Ovary (tissue), 9 donors: ENCODE results near the gene KIF2A. TPM values are rescaled to one million over a fixed set of nuclear protein-coding genes. Genes with fewer than 3 reads are reported as not detected.

Experiments
- DNase-seq, 5 donors: peaks; one replicate each; pipeline ENCODE4 v3.0.0-alpha.2; 2019 to 2020
- H3K27ac ChIP-seq, 2 donors: fragments of 200-600 bp; one replicate each; pipeline versions ENCODE4 v1.5.1 to v1.8.0; 2019 to 2022
- H3K27me3 ChIP-seq: fragments of 200-600 bp; one replicate; pipeline ENCODE4 v1.8.0; 2022
- H3K36me3 ChIP-seq: fragments of 200-600 bp; sonication (generic); one replicate; pipeline ENCODE4 v1.5.1; 2019
- H3K4me1 ChIP-seq: one replicate; pipeline ENCODE4 v1.8.1; 2013; ENCODE audit warnings: mild to moderate bottlenecking, moderate library complexity; ENCODE audit not compliant: insufficient read depth
- H3K4me3 ChIP-seq: fragments of 200-600 bp; sonication (generic); one replicate; pipeline ENCODE4 v1.5.1; 2017
- H3K9me3 ChIP-seq, 2 donors: fragments of 200-600 bp in 1 of 2; sonication (generic) in 1 of 2; one replicate each; pipeline versions ENCODE4 v1.5.1 to v1.8.1; 2013 to 2019; ENCODE audit warnings: mild to moderate bottlenecking in 1 of 2, moderate library complexity in 1 of 2
- CTCF ChIP-seq, 3 donors: fragments of 450-650 bp in 2 of 3; fragments of 200-600 bp in 1 of 3; IDR thresholded peaks; one replicate each; pipeline versions ENCODE4 v1.5.1 to v1.8.0; 2016 to 2022; ENCODE audit warnings: antibody characterized with exemption in 3 of 3, mild to moderate bottlenecking in 1 of 3
- EP300 ChIP-seq: sonication (generic); formaldehyde crosslinking; IDR thresholded peaks from one replicate; pipeline ENCODE4 v1.6.1; 2017; ENCODE audit warnings: antibody characterized with exemption
- POLR2A ChIP-seq: fragments of 450-650 bp; IDR thresholded peaks from one replicate; pipeline ENCODE4 v1.6.1; 2017; ENCODE audit warnings: antibody characterized with exemption, mild to moderate bottlenecking, moderate library complexity
- WGBS, 3 donors: extraction: QIAGEN DNeasy Blood & Tissue Kit in 1 of 3; methylation state at CpG; one replicate each; pipeline versions ENCODE4 v1.1.5 to v1.1.7; 2013 to 2017; 5-methylcytosine and 5-hydroxymethylcytosine counted together
- intact Hi-C, 4 donors: fragments of 100-400 bp; cut with DNase I; formaldehyde crosslinking; loops; one replicate each; pipeline versions ENCODE4 v1.11.0 to v1.15.1; 2022 to 2023
- polyA plus RNA-seq, 2 donors: library from polyadenylated mRNA; stranded (reverse); fragments of 200-250 nt in 1 of 2; fragments of 350-450 nt in 1 of 2; fragmentation: Illumina TruSeq in 1 of 2; extraction: RNeasy Lipid Tissue Mini Kit (QIAGEN cat#74804) in 1 of 2; gene quantifications; one replicate each; pipeline ENCODE4 v1.2.3, GENCODE V29; 2013 to 2014
- total RNA-seq, 7 donors: library from RNA; depleted of rRNA in 2 of 7; stranded (reverse); fragments of >200 nt in 2 of 7; fragmentation: NEBNext Ultra II Directional in 3 of 7; extraction: Animal tissue kit (Norgen Biotek cat#: 25700) in 3 of 7; gene quantifications; one replicate each; pipeline versions ENCODE4 v1.1.0 to v1.2.4, GENCODE V29; 2016 to 2023
- donor health status: DM: no; HTN: no; CAD: no; lungs with moderate emphysema.
- donor health status: DM: no; HTN: no; CAD: no.
- donor health status: Bipolar disorder and iron deficiency.
- donor health status: DM: yes; HTN: yes; CAD: no.
- donor health status: DM: no; HTN: no; CAD: no.
- donor health status: DM: yes; HTN: yes; CAD: no.

Gene KIF2A
- total and polyA plus RNA-seq, 9 donors, result 8.0 to 39.1 (median 30.1) TPM

GRCh38 chr5:62348723-62349481 lies 42.9 kb downstream of the KIF2A start:
- intact Hi-C loops, result loop anchor here in 1 of 4 donors (2.0 kb wide), 1 partner anchor 34 kb away; no protein-coding TSS in a partner anchor
- Histone ChIP-seq H3K27me3 (no peaks in the 10 kb centered on the region), H3K4me3 (no peak overlapping the region), H3K4me1 (no peaks in the 10 kb centered on the region), H3K9me3 (no peaks in the 10 kb centered on the region), H3K36me3 (no peaks in the 10 kb centered on the region), H3K27ac (no peak overlapping the region)
- no peak for DNase-seq
- no peak for TF ChIP-seq EP300
- no peak for TF ChIP-seq POLR2A
- TF ChIP-seq CTCF (IDR thresholded peaks at IDR 0.05), result no peak
- WGBS, 3 donors, result 75 to 95% (median 83%) methylated on average over 1 of the region's 1 CpG

- TF ChIP-seq EP300, result no peak
- peak in 2 of 3 donors; percentile 40 to 50 for TF ChIP-seq CTCF (IDR thresholded peaks at IDR 0.05)
- Histone ChIP-seq H3K9me3 (no peaks in the 10 kb centered on the region), H3K4me3 (no peak overlapping the region), H3K4me1 (no peaks in the 10 kb centered on the region), H3K27ac (no peak overlapping the region), H3K27me3 (no peaks in the 10 kb centered on the region), H3K36me3 (no peaks in the 10 kb centered on the region)
- DNase-seq, result no peak
- intact Hi-C loops, result loop anchor here in 1 of 4 donors (10.0 kb wide), 1 partner anchor 139 kb away; no protein-coding TSS in a partner anchor
Observed at GRCh38 chr5:62354028-62354874, 48.2 kb downstream of the KIF2A start.

- Histone ChIP-seq H3K4me1 (no peaks in the 10 kb centered on the region), H3K36me3 (peaks cover 3% of the 10 kb centered on the region), H3K4me3 (no peak overlapping the region), H3K9me3 (no peaks in the 10 kb centered on the region), H3K27me3 (no peaks in the 10 kb centered on the region), H3K27ac (no peak overlapping the region)
- no peak for TF ChIP-seq POLR2A
- intact Hi-C loops, result no loop called here
- no peak for DNase-seq
- 97 to 99% (median 98%) methylated on average over 3 of the region's 3 CpGs for WGBS, 3 donors
Observed at GRCh38 chr5:62362701-62363100, 56.7 kb downstream of the KIF2A start.

- no peak for TF ChIP-seq POLR2A
- no peak for TF ChIP-seq CTCF (IDR thresholded peaks at IDR 0.05)
- TF ChIP-seq EP300, result no peak
- no peak for DNase-seq
- intact Hi-C loops, result no loop called here
- 97 to 99% (median 97%) methylated on average over 2 of the region's 2 CpGs for WGBS, 3 donors
- Histone ChIP-seq H3K4me3 (no peak overlapping the region), H3K36me3 (peaks cover 3% of the 10 kb centered on the region), H3K27me3 (no peaks in the 10 kb centered on the region), H3K9me3 (no peaks in the 10 kb centered on the region), H3K27ac (no peak overlapping the region), H3K4me1 (no peaks in the 10 kb centered on the region)
Observed at GRCh38 chr5:62369039-62369438, 63.0 kb downstream of the KIF2A start.

GRCh38 chr5:62371409-62371808 lies 65.4 kb downstream of the KIF2A start:
- Histone ChIP-seq H3K4me3 (no peak overlapping the region), H3K27me3 (no peaks in the 10 kb centered on the region), H3K4me1 (no peaks in the 10 kb centered on the region), H3K27ac (no peak overlapping the region), H3K9me3 (no peaks in the 10 kb centered on the region), H3K36me3 (no peaks in the 10 kb centered on the region)
- TF ChIP-seq POLR2A, result no peak
- TF ChIP-seq CTCF (IDR thresholded peaks at IDR 0.05), result no peak
- TF ChIP-seq EP300, result no peak
- intact Hi-C loops, result no loop called here
- no peak for DNase-seq
